Panc1 (cell line): ENCODE results near the gene AFG3L2.

Experiments used
- CTCF ChIP-seq: fragments of 450-650 bp; IDR thresholded peaks from 2 replicates; pipeline ENCODE4 v1.5.1; 2017; ENCODE audit warnings: mild to moderate bottlenecking
- REST ChIP-seq, 2 experiments: IDR thresholded peaks; 2 replicates each; pipeline ENCODE4 v1.6.1; 2011 to 2012; ENCODE audit warnings: low read depth in 2 of 2, control low read depth in 1 of 2, low read length in 1 of 2, mild to moderate bottlenecking in 1 of 2, moderate library complexity in 1 of 2; ENCODE audit not compliant: insufficient read depth in 1 of 2

- TF ChIP-seq CTCF (no peak), REST (IDR thresholded peaks at IDR 0.05; ENCODE audit: insufficient read depth in 1 of 2, low read depth in 2 of 2, low read length in 1 of 2) (no peak)
Observed at GRCh38 chr18:12338382-12338781, 38.6 kb downstream of the AFG3L2 start.
